22Rv1 (cell line): ENCODE measurements around the gene OTOL1.

Source experiments
- ZFX ChIP-seq: fragments of 450-650 bp; IDR thresholded peaks from 2 replicates; pipeline ENCODE4 v1.6.1; 2017; ENCODE audit warnings: antibody characterized with exemption, borderline replicate concordance
- TF ChIP-seq, protein P1 (sequence below): fragments of 450-650 bp; IDR thresholded peaks from 2 replicates; pipeline ENCODE4 v1.5.1; 2017; ENCODE audit warnings: mild to moderate bottlenecking

DNA sequence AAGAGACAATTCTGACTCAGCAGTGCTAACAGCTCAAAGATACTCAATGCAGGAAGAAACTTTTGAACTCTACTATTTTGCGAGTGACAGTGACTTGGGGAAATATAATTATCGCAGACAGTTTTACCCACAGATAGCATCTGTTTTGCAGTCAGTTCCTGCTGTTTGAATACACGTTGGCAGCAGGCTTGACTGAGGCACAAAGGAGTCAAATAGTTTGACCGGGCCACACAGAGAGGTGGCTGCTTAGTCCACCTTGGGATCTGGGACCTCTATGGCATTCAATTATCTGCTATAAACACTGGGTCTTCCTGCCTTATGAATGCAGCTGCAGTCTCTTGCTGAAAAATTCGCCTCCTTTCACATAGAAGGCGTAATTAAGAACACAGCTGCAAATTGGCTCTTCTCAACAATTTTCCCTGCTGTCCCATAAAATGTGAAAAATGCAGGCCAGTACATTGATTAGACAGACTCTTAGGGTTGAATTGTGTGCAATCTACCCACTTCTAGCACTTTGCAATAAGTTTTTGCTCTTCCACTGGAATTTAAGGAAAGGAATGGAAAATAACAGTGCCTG is 56.5 kb downstream of the OTOL1 start:
- TF ChIP-seq, protein P1, sequence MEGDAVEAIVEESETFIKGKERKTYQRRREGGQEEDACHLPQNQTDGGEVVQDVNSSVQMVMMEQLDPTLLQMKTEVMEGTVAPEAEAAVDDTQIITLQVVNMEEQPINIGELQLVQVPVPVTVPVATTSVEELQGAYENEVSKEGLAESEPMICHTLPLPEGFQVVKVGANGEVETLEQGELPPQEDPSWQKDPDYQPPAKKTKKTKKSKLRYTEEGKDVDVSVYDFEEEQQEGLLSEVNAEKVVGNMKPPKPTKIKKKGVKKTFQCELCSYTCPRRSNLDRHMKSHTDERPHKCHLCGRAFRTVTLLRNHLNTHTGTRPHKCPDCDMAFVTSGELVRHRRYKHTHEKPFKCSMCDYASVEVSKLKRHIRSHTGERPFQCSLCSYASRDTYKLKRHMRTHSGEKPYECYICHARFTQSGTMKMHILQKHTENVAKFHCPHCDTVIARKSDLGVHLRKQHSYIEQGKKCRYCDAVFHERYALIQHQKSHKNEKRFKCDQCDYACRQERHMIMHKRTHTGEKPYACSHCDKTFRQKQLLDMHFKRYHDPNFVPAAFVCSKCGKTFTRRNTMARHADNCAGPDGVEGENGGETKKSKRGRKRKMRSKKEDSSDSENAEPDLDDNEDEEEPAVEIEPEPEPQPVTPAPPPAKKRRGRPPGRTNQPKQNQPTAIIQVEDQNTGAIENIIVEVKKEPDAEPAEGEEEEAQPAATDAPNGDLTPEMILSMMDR, result no peak
- no peak for TF ChIP-seq ZFX
